K562 (cell line): ENCODE data around the gene THAP4.

Experiments
- IRF9 ChIP-seq: fragments of 450-650 bp; IDR thresholded peaks from 2 replicates; pipeline ENCODE4 v1.6.1; 2016; ENCODE audit warnings: missing biosample characterization, missing genetic modification characterization
- NR2C1 ChIP-seq, 2 experiments: fragments of 450-650 bp; IDR thresholded peaks; 2 replicates each; pipeline ENCODE4 v1.6.1; 2017; ENCODE audit warnings: mild to moderate bottlenecking in 2 of 2, antibody characterized with exemption in 1 of 2, inconsistent platforms in 1 of 2, missing compliant biosample characterization in 1 of 2, missing genetic modification characterization in 1 of 2
- SP2 ChIP-seq: IDR thresholded peaks from 2 replicates; pipeline ENCODE4 v1.6.1; 2011; ENCODE audit warnings: mild to moderate bottlenecking, low read depth, low read length, moderate library complexity; ENCODE audit not compliant: poor library complexity, severe bottlenecking; ENCODE audit errors: extremely low read depth
- ZNF311 ChIP-seq: fragments of 250-450 bp; sonication (Bioruptor Pico); IDR thresholded peaks from 2 replicates; pipeline ENCODE4 v1.4.0; 2020; ENCODE audit warnings: mild to moderate bottlenecking, moderate library complexity

GRCh38 chr2:241671457-241672240 lies 34.7 kb upstream of the THAP4 start:
- no peak for TF ChIP-seq SP2
- no peak for TF ChIP-seq NR2C1 (IDR thresholded peaks at IDR 0.05)
- no peak for TF ChIP-seq NR2C1 (tag; IDR thresholded peaks at IDR 0.05)
- no peak for TF ChIP-seq IRF9 (tag)
- TF ChIP-seq ZNF311 = no peak
